Peyer's patch (tissue), 4 donors: ENCODE results near the gene RAN. TPM values are rescaled to one million over a fixed set of nuclear protein-coding genes. Genes with fewer than 3 reads are reported as not detected.

Source experiments
- DNase-seq, 3 donors: peaks; one replicate each; pipeline ENCODE4 v3.0.0-alpha.2; 2017 to 2019
- H3K27ac ChIP-seq, 4 donors: fragments of 200-600 bp; sonication (generic); one replicate each; pipeline ENCODE4 v1.5.1; 2016 to 2019
- H3K27me3 ChIP-seq, 2 donors: fragments of 200-600 bp; sonication (generic); one replicate each; pipeline ENCODE4 v1.5.1; 2019
- H3K36me3 ChIP-seq, 3 donors: fragments of 200-600 bp; sonication (generic); one replicate each; pipeline ENCODE4 v1.5.1; 2016 to 2019
- H3K4me1 ChIP-seq, 4 donors: fragments of 200-600 bp; sonication (generic); one replicate each; pipeline ENCODE4 v1.5.1; 2016 to 2019
- H3K4me3 ChIP-seq, 4 donors: fragments of 200-600 bp; sonication (generic); 1 replicate in 3 of 4; 2 replicates in 1 of 4; pipeline ENCODE4 v1.5.1; 2016 to 2019; ENCODE audit warnings: mild to moderate bottlenecking in 1 of 4
- H3K9me3 ChIP-seq, 4 donors: fragments of 200-600 bp; sonication (generic); one replicate each; pipeline ENCODE4 v1.5.1; 2016 to 2019; ENCODE audit warnings: mild to moderate bottlenecking in 1 of 4
- CTCF ChIP-seq, 6 experiments: fragments of 450-650 bp in 4 of 6; fragments of 200-600 bp in 2 of 6; sonication (generic) in 1 of 6; IDR thresholded peaks; one replicate each; pipeline ENCODE4 v1.5.1; 2017 to 2019; ENCODE audit warnings: antibody characterized with exemption in 6 of 6, mild to moderate bottlenecking in 3 of 6, moderate library complexity in 1 of 6
- POLR2A ChIP-seq, 2 donors: fragments of 450-650 bp; IDR thresholded peaks; one replicate each; pipeline ENCODE4 v1.5.1; 2017; ENCODE audit warnings: antibody characterized with exemption in 2 of 2, mild to moderate bottlenecking in 2 of 2, moderate library complexity in 2 of 2
- small RNA-seq, 2 donors: library from RNA; depleted of rRNA; stranded (forward); fragments of <200 nt; gene quantifications; one replicate each; pipeline ENCODE3, GENCODE V24; 2016
- total RNA-seq, 4 donors: library from RNA; depleted of rRNA; stranded (reverse); fragments of >200 nt; gene quantifications; one replicate each; pipeline ENCODE4 v1.1.0, GENCODE V29; 2016

The RAN gene
- total RNA-seq, 4 donors from 2014 or later, result 48.4 to 154 (median 114) TPM

GRCh38 chr12:130922511-130922953, 50.7 kb downstream of the RAN start:
- H3K27ac ChIP-seq, result no peak overlapping the region
- H3K36me3 ChIP-seq, result no peaks in the 10 kb centered on the region
- no peak overlapping the region for H3K4me3 ChIP-seq
- peaks cover 0 to 12% (median 0%) of the 10 kb centered on the region in 4 donors for H3K4me1 ChIP-seq
- TF ChIP-seq POLR2A (IDR thresholded peaks at IDR 0.05) (no peak), CTCF (IDR thresholded peaks at IDR 0.05) (no peak)
- H3K9me3 ChIP-seq, result no peaks in the 10 kb centered on the region
- H3K27me3 ChIP-seq, result no peaks in the 10 kb centered on the region
- no peak for DNase-seq

- Histone ChIP-seq H3K27ac (peak overlapping the region in 1 of 4 donors; percentile 56), H3K4me3 (no peak overlapping the region), H3K36me3 (no peaks in the 10 kb centered on the region), H3K4me1 (peaks cover 0 to 12% (median 0%) of the 10 kb centered on the region in 4 donors), H3K9me3 (no peaks in the 10 kb centered on the region), H3K27me3 (no peaks in the 10 kb centered on the region)
- TF ChIP-seq CTCF (IDR thresholded peaks at IDR 0.05) (no peak), POLR2A (IDR thresholded peaks at IDR 0.05) (no peak)
- no peak for DNase-seq
Observed at GRCh38 chr12:130924966-130925665, 53.2 kb downstream of the RAN start.

GRCh38 chr12:130925666-130926015, 53.8 kb downstream of the RAN start:
- Histone ChIP-seq H3K27me3 (no peaks in the 10 kb centered on the region), H3K36me3 (no peaks in the 10 kb centered on the region), H3K9me3 (no peaks in the 10 kb centered on the region), H3K4me3 (no peak overlapping the region), H3K4me1 (peaks cover 0 to 12% (median 0%) of the 10 kb centered on the region in 4 donors), H3K27ac (peak overlapping the region in 1 of 4 donors; percentile 56)
- TF ChIP-seq POLR2A (IDR thresholded peaks at IDR 0.05) (no peak), CTCF (IDR thresholded peaks at IDR 0.05) (no peak)
- DNase-seq, result no peak

Small RNAs within 50 kb of the gene (small RNA-seq; reads per million reads assigned to genes)
- gene RF00019, result 0 reads per million in 2 donors
- 0 reads per million in 2 donors for gene RNU6-1077P

Other genes with a start within 250 kb of the RAN start
- gene RIMBP2, start 155.8 kb upstream of the RAN start, total RNA-seq, result 10 to 100 TPM in 3 of 4 donors, 1 to 10 TPM in 1; 8.8 to 19.8 (median 16.0) TPM
- 100 to 1,000 TPM in 1 of 4 donors, 1 to 10 TPM in 3; 5.3 to 115 (median 9.0) TPM for gene STX2, start 32.8 kb upstream of the RAN start, total RNA-seq
- 10 to 100 TPM in 3 of 4 donors, 1 to 10 TPM in 1; 7.0 to 42.9 (median 27.9) TPM for gene ADGRD1, start 81.8 kb downstream of the RAN start, total RNA-seq